ENCODE results near the gene GDPD5.

- TF ChIP-seq ZFP30 (CRISPR knock-in tag; IDR thresholded peaks at IDR 0.05), result no peak
- TF ChIP-seq GLIS3 (CRISPR knock-in tag; IDR thresholded peaks at IDR 0.05), result no peak
- no peak for TF ChIP-seq CREB5 (CRISPR knock-in tag; IDR thresholded peaks at IDR 0.05; ENCODE audit: low read depth)
- no peak for TF ChIP-seq ZFP3 (CRISPR knock-in tag; IDR thresholded peaks at IDR 0.05)
- TF ChIP-seq CSDC2 (CRISPR knock-in tag; IDR thresholded peaks at IDR 0.05), result no peak
- TF ChIP-seq ZNF565 (CRISPR knock-in tag; conservative IDR thresholded peaks at IDR 0.05; ENCODE audit: low read depth), result no peak
- TF ChIP-seq TOX (CRISPR knock-in tag; IDR thresholded peaks at IDR 0.05; ENCODE audit: borderline replicate concordance), result no peak
- TF ChIP-seq ZNF70 (CRISPR knock-in tag; IDR thresholded peaks at IDR 0.05), result no peak
- no peak for TF ChIP-seq POU6F1 (CRISPR knock-in tag; IDR thresholded peaks at IDR 0.05; ENCODE audit: borderline replicate concordance, low read depth)
Observed at GRCh38 chr11:75496305-75496752, 29.4 kb downstream of the GDPD5 start.
